ENCODE measurements around the gene H2AZ2. TPM values are rescaled to one million over a fixed set of nuclear protein-coding genes. Genes with fewer than 3 reads are reported as not detected.

H2AZ2 gene
- total and polyA plus RNA-seq, 2 donors from 2014 or later = 121 to 140 TPM

DNA sequence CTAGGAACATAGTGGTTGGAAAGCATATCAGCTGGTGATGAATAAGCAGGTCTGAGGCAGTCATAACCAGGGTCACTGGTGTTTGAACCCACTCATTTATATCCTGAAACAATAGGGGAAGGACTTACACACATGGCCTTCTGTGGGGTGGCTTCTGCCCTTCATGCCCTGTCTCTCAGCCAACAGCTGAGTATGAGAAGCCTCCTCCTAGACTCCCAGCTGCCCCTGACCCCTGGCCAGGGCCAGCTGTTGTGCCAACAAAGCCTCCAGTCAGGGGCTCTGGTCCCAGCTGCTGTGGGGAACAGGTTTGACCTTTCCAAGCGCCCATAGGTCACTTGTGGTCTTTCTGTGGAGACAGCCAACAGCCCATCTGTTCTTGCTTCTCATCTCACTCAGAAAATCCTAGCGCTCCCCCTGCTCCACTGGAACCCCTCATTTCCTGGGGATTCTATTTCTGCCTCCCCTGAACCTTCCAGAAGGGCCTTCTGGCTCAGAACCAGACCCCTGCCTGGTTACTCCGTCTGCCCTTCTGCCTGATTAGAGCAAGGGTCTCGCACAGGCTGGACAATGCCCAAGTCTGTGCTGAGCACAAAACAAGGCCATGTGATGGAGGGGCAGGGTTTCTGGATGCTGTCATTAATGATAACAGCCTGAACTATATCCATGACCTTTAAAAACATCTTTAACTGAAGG is 47.1 kb upstream of the H2AZ2 start:
- DNase-seq = no peak
- intact Hi-C loops (cut with DNase I) = no loop called here
- no peak for FAIRE-seq

DNA sequence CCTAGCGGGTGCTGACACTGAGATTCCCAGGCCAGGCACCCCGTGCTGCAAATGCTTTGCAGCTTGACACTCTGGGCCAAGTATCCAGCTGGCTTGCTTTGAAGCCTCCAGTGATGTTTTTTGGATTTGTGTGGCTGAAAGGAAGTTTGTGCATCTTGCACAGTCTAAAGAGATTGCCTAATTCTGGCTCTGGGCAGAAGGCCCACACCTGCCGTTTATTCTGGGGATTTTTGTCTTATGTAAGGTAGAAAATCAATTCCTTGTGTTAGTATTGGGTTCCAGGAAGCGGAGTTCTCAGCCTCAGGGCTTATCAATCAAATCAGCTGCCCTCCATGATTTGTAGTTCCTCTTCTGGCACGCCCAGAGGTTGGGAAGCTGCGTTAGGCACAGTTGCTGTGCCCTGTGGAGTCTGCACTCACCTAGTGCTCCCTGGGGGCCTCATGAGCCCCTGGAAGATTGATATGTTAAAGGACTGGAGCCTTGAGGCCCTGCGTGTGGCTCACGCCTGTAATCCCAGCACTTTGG is 45.9 kb upstream of the H2AZ2 start:
- FAIRE-seq = no peak
- no peak overlapping the region for H3K9ac ChIP-seq (ENCODE audit: low read length in 3 of 3)
- H3K4me3 ChIP-seq (ENCODE audit: low read length in 3 of 3) = no peak overlapping the region
- H3K36me3 ChIP-seq (ENCODE audit: control insufficient read depth in 2 of 3, insufficient read depth in 3 of 3, low read length in 3 of 3) = no peaks in the 10 kb centered on the region
- no peaks in the 10 kb centered on the region for H3K4me1 ChIP-seq (ENCODE audit: control insufficient read depth in 2 of 3, insufficient read depth in 2 of 3, low read depth in 1 of 3, low read length in 3 of 3)
- intact Hi-C loops (cut with DNase I) = no loop called here
- TF ChIP-seq CTCF (IDR thresholded peaks at IDR 0.05; ENCODE audit: borderline replicate concordance, extremely low read depth, insufficient read depth) = no peak
- H3K27me3 ChIP-seq (ENCODE audit: control insufficient read depth, insufficient read depth, low read length) = no peaks in the 10 kb centered on the region
- no peak for DNase-seq
- H3K9me3 ChIP-seq (ENCODE audit: control insufficient read depth in 2 of 3, insufficient read depth in 1 of 3, low read length in 3 of 3) = no peaks in the 10 kb centered on the region
- no peak overlapping the region for H3K27ac ChIP-seq (ENCODE audit: low read depth in 2 of 2, low read length in 2 of 2)

More for the DNA sequence above, 47.1 kb upstream of the H2AZ2 start:
- Histone ChIP-seq H3K4me1 (ENCODE audit: control insufficient read depth in 2 of 3, insufficient read depth in 2 of 3, low read depth in 1 of 3, low read length in 3 of 3) (no peaks in the 10 kb centered on the region), H3K9me3 (ENCODE audit: control insufficient read depth in 2 of 3, insufficient read depth in 1 of 3, low read length in 3 of 3) (no peaks in the 10 kb centered on the region), H3K4me3 (ENCODE audit: low read length in 3 of 3) (no peak overlapping the region), H3K9ac (ENCODE audit: low read length in 3 of 3) (no peak overlapping the region), H3K36me3 (ENCODE audit: control insufficient read depth in 2 of 3, insufficient read depth in 3 of 3, low read length in 3 of 3) (no peaks in the 10 kb centered on the region), H3K27me3 (ENCODE audit: control insufficient read depth, insufficient read depth, low read length) (no peaks in the 10 kb centered on the region), H3K27ac (ENCODE audit: low read depth in 2 of 2, low read length in 2 of 2) (no peak overlapping the region)
- no peak for TF ChIP-seq CTCF (IDR thresholded peaks at IDR 0.05; ENCODE audit: borderline replicate concordance, extremely low read depth, insufficient read depth)

GRCh38 chr7:44891791-44892190 is 43.9 kb upstream of the H2AZ2 start:
- intact Hi-C loops (cut with DNase I) = no loop called here
- Histone ChIP-seq H3K27me3 (ENCODE audit: control insufficient read depth, insufficient read depth, low read length) (no peaks in the 10 kb centered on the region), H3K4me1 (ENCODE audit: control insufficient read depth in 2 of 3, insufficient read depth in 2 of 3, low read depth in 1 of 3, low read length in 3 of 3) (no peaks in the 10 kb centered on the region), H3K9me3 (ENCODE audit: control insufficient read depth in 2 of 3, insufficient read depth in 1 of 3, low read length in 3 of 3) (no peaks in the 10 kb centered on the region), H3K4me3 (ENCODE audit: low read length in 3 of 3) (no peak overlapping the region), H3K27ac (ENCODE audit: low read depth in 2 of 2, low read length in 2 of 2) (no peak overlapping the region), H3K36me3 (ENCODE audit: control insufficient read depth in 2 of 3, insufficient read depth in 3 of 3, low read length in 3 of 3) (no peaks in the 10 kb centered on the region), H3K9ac (ENCODE audit: low read length in 3 of 3) (no peak overlapping the region)
- TF ChIP-seq CTCF (IDR thresholded peaks at IDR 0.05; ENCODE audit: borderline replicate concordance, extremely low read depth, insufficient read depth) = no peak
- FAIRE-seq (no peak), DNase-seq (no peak)

Measured in kidney (tissue), 14 donors.